Progenitor cell of endocrine pancreas (in vitro differentiated cells): Measurements from ENCODE around the gene RITA1. TPM values are rescaled to one million over a fixed set of nuclear protein-coding genes. Genes with fewer than 3 reads are reported as not detected.
A peak's percentile ranks its signal among the peaks of the same experiment; 100 is the strongest.

Source experiments
- DNase-seq: peaks from one replicate; pipeline ENCODE4 v3.0.0; 2021; ENCODE audit warnings: low spot score; ENCODE audit not compliant: unreplicated experiment
- H3K27ac Mint-ChIP-seq: 2 replicates; pipeline ENCODE4 v1.8.0; 2021; ENCODE audit warnings: mild to moderate bottlenecking, moderate library complexity, mixed read lengths
- H3K27me3 Mint-ChIP-seq: 2 replicates; pipeline ENCODE4 v1.8.0; 2021; ENCODE audit warnings: mixed read lengths
- H3K36me3 Mint-ChIP-seq: 2 replicates; pipeline ENCODE4 v1.8.0; 2022; ENCODE audit warnings: mixed read lengths; ENCODE audit not compliant: insufficient read depth
- H3K4me1 Mint-ChIP-seq: 2 replicates; pipeline ENCODE4 v1.8.0; 2021; ENCODE audit warnings: low read depth, mixed read lengths
- H3K4me3 Mint-ChIP-seq: 2 replicates; pipeline ENCODE4 v1.8.0; 2021; ENCODE audit warnings: low read depth, mild to moderate bottlenecking, moderate library complexity, mixed read lengths
- H3K9me3 Mint-ChIP-seq: 2 replicates; pipeline ENCODE4 v1.8.0; 2021; ENCODE audit warnings: low read depth, mixed read lengths
- total RNA-seq: library from RNA; stranded (reverse); gene quantifications from 2 replicates; pipeline ENCODE4 v1.2.1, GENCODE V29; 2021
- TF ChIP-seq, protein P1 (sequence below): fragments of 200-600 bp; sonication (generic); IDR thresholded peaks from one replicate; pipeline ENCODE4 v1.5.0; 2021; ENCODE audit warnings: antibody characterized with exemption, mild to moderate bottlenecking; ENCODE audit not compliant: unreplicated experiment

RITA1 gene
- total RNA-seq, 1 donor from 2014 or later: 16.2 TPM

DNA sequence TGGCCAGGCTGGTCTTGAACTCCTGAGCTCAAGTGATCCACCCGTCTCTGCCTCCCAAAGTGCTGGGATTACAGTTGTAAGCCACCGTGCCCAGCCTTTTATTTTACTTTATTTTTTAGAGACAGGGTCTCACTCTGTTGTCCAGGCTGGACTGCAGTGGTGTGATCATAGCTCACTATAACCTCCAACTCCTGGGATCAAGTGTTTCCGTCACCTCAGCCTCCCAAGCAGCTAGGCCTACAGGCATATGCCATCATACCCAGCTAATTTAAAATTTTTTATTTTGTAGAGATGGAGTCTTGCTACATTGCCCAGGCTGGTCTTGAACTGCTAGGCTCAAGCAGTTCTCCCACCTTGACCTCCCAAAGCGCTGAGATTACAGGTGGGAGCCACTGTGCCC lies 39.4 kb downstream of the RITA1 start:
- no peaks in the 10 kb centered on the region for H3K9me3 Mint-ChIP-seq
- no peak overlapping the region for H3K27ac Mint-ChIP-seq
- TF ChIP-seq, protein P1, sequence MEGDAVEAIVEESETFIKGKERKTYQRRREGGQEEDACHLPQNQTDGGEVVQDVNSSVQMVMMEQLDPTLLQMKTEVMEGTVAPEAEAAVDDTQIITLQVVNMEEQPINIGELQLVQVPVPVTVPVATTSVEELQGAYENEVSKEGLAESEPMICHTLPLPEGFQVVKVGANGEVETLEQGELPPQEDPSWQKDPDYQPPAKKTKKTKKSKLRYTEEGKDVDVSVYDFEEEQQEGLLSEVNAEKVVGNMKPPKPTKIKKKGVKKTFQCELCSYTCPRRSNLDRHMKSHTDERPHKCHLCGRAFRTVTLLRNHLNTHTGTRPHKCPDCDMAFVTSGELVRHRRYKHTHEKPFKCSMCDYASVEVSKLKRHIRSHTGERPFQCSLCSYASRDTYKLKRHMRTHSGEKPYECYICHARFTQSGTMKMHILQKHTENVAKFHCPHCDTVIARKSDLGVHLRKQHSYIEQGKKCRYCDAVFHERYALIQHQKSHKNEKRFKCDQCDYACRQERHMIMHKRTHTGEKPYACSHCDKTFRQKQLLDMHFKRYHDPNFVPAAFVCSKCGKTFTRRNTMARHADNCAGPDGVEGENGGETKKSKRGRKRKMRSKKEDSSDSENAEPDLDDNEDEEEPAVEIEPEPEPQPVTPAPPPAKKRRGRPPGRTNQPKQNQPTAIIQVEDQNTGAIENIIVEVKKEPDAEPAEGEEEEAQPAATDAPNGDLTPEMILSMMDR: no peak
- H3K36me3 Mint-ChIP-seq: peaks cover 4% of the 10 kb centered on the region
- no peaks in the 10 kb centered on the region for H3K27me3 Mint-ChIP-seq
- DNase-seq: no peak
- no peak overlapping the region for H3K4me3 Mint-ChIP-seq
- peaks cover 19% of the 10 kb centered on the region for H3K4me1 Mint-ChIP-seq

GRCh38 chr12:113226696-113227568 lies 41.4 kb downstream of the RITA1 start:
- TF ChIP-seq, protein P1: no peak
- Mint-ChIP-seq H3K27ac (peak overlapping the region; percentile 49), H3K36me3 (peaks cover 5% of the 10 kb centered on the region), H3K4me1 (peaks cover 20% of the 10 kb centered on the region), H3K4me3 (no peak overlapping the region), H3K9me3 (no peaks in the 10 kb centered on the region), H3K27me3 (no peaks in the 10 kb centered on the region)
- DNase-seq: no peak

GRCh38 chr12:113227686-113228391 lies 42.3 kb downstream of the RITA1 start:
- Mint-ChIP-seq H3K27ac (no peak overlapping the region), H3K4me1 (peaks cover 12% of the 10 kb centered on the region), H3K36me3 (peaks cover 5% of the 10 kb centered on the region), H3K27me3 (no peaks in the 10 kb centered on the region), H3K9me3 (no peaks in the 10 kb centered on the region), H3K4me3 (no peak overlapping the region)
- TF ChIP-seq, protein P1: no peak
- no peak for DNase-seq

- DNase-seq: no peak
Observed at GRCh38 chr12:113228394-113229028, 43.0 kb downstream of the RITA1 start.

More at GRCh38 chr12:113228394-113229028, 43.0 kb downstream of the RITA1 start:
- Mint-ChIP-seq H3K36me3 (peaks cover 7% of the 10 kb centered on the region), H3K4me3 (no peak overlapping the region), H3K4me1 (peaks cover 11% of the 10 kb centered on the region), H3K27ac (no peak overlapping the region), H3K9me3 (no peaks in the 10 kb centered on the region), H3K27me3 (no peaks in the 10 kb centered on the region)
- TF ChIP-seq, protein P1: no peak
